ENCODE measurements around the gene MCU.

Gene MCU

GRCh38 chr10:72924351-72924750 lies 232.4 kb downstream of the MCU start:
- H3K4me3 ChIP-seq (ENCODE audit: low read depth in 1 of 2, low read length in 1 of 2) = no peak overlapping the region
- H3K27ac ChIP-seq = no peak overlapping the region
- H3K27me3 ChIP-seq = no peaks in the 10 kb centered on the region
- TF ChIP-seq CTCF (IDR thresholded peaks at IDR 0.05) = no peak
- no peaks in the 10 kb centered on the region for H3K36me3 ChIP-seq
- no peaks in the 10 kb centered on the region for H3K4me1 ChIP-seq (ENCODE audit: control insufficient read depth in 1 of 2, insufficient read depth in 1 of 2, low read depth in 1 of 2, low read length in 1 of 2)
- H3K9me3 ChIP-seq = no peaks in the 10 kb centered on the region

DNA sequence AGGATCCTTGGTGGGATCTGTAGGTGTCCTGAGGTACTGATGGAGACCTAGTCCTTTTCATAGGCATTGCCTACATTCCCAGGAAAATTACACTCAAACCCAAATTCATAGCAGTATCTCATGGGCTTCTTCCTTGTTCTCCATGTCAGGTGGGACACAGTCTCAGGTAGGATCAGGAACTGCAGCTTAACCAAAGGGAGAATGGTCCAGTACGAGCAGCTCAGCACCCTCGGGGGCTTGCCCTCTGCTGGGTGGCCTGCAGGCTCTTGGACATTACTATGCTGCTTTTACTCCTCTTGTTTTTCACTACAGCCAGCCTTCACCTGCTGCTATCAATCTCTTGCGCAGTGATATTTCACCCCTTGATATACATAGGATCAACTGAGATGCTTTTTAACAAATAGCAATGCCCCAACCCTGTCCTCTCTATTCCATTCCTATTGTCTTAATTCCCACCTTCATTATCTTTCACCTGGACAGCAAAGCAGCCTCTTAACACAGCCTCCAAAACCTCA lies 234.1 kb downstream of the MCU start:
- Histone ChIP-seq H3K27ac (no peak overlapping the region), H3K4me1 (ENCODE audit: control insufficient read depth in 1 of 2, insufficient read depth in 1 of 2, low read depth in 1 of 2, low read length in 1 of 2) (no peaks in the 10 kb centered on the region), H3K4me3 (ENCODE audit: low read depth in 1 of 2, low read length in 1 of 2) (no peak overlapping the region), H3K27me3 (no peaks in the 10 kb centered on the region), H3K36me3 (no peaks in the 10 kb centered on the region), H3K9me3 (no peaks in the 10 kb centered on the region)
- no peak for TF ChIP-seq CTCF (IDR thresholded peaks at IDR 0.05)

DNA sequence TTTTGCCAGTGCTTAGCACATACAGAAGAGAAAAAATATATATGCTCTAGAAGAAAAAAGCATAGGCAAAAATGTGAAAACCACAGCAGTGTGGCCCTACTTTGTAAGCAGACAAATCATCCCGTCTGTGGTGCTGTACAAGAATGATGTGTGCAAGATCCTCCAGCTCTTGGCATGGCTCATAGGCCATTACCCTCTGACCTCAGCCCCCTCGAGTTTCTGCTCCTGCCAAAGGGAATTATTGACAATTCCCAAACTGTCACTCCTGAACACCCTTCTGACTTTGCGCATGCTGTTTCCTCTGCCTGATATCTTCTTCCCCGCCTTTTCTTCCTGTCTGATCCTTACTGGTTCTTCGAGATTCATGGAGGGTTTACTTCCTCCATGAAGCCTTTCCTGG lies 235.5 kb downstream of the MCU start:
- no peaks in the 10 kb centered on the region for H3K9me3 ChIP-seq
- TF ChIP-seq CTCF (IDR thresholded peaks at IDR 0.05) = no peak
- H3K27me3 ChIP-seq = no peaks in the 10 kb centered on the region
- H3K36me3 ChIP-seq = no peaks in the 10 kb centered on the region
- no peak overlapping the region for H3K4me3 ChIP-seq (ENCODE audit: low read depth in 1 of 2, low read length in 1 of 2)
- no peak overlapping the region for H3K27ac ChIP-seq
- no peaks in the 10 kb centered on the region for H3K4me1 ChIP-seq (ENCODE audit: control insufficient read depth in 1 of 2, insufficient read depth in 1 of 2, low read depth in 1 of 2, low read length in 1 of 2)

- H3K4me1 ChIP-seq (ENCODE audit: control insufficient read depth in 1 of 2, insufficient read depth in 1 of 2, low read depth in 1 of 2, low read length in 1 of 2) = no peaks in the 10 kb centered on the region
- H3K27me3 ChIP-seq = no peaks in the 10 kb centered on the region
- H3K27ac ChIP-seq = no peak overlapping the region
- TF ChIP-seq CTCF (IDR thresholded peaks at IDR 0.05) = no peak
- H3K4me3 ChIP-seq (ENCODE audit: low read depth in 1 of 2, low read length in 1 of 2) = no peak overlapping the region
- no peaks in the 10 kb centered on the region for H3K9me3 ChIP-seq
- H3K36me3 ChIP-seq = no peaks in the 10 kb centered on the region
Measured at GRCh38 chr10:72928798-72929197, 236.9 kb downstream of the MCU start.

- Histone ChIP-seq H3K27ac (no peak overlapping the region), H3K36me3 (no peaks in the 10 kb centered on the region), H3K4me3 (ENCODE audit: low read depth in 1 of 2, low read length in 1 of 2) (no peak overlapping the region), H3K9me3 (no peaks in the 10 kb centered on the region), H3K4me1 (ENCODE audit: control insufficient read depth in 1 of 2, insufficient read depth in 1 of 2, low read depth in 1 of 2, low read length in 1 of 2) (no peaks in the 10 kb centered on the region), H3K27me3 (no peaks in the 10 kb centered on the region)
- TF ChIP-seq CTCF (IDR thresholded peaks at IDR 0.05) = no peak
Measured at GRCh38 chr10:72930276-72930675, 238.3 kb downstream of the MCU start.
